HepG2 (cell line): ENCODE measurements around the gene RRAD. TPM values are rescaled to one million over a fixed set of nuclear protein-coding genes. Genes with fewer than 3 reads are reported as not detected.

ENCODE experiments used
- AHDC1 ChIP-seq: sonication (generic); formaldehyde crosslinking; IDR thresholded peaks from 2 replicates; pipeline ENCODE4 v1.5.1; 2020; ENCODE audit warnings: mild to moderate bottlenecking, missing genetic modification reagents, borderline replicate concordance
- ARID2 ChIP-seq: sonication (generic); formaldehyde crosslinking; IDR thresholded peaks from 2 replicates; pipeline ENCODE4 v1.8.1; 2022; ENCODE audit warnings: mild to moderate bottlenecking, missing genetic modification reagents, borderline replicate concordance
- ATF7 ChIP-seq, 2 experiments: fragments of 450-650 bp in 1 of 2; sonication (generic) in 1 of 2; formaldehyde crosslinking in 1 of 2; IDR thresholded peaks; 2 replicates each; pipeline versions ENCODE4 v1.4.0 to v1.6.1; 2016 to 2020; ENCODE audit warnings: antibody characterized with exemption in 1 of 2, mild to moderate bottlenecking in 1 of 2, missing genetic modification reagents in 1 of 2
- FOXJ3 ChIP-seq: sonication (generic); formaldehyde crosslinking; IDR thresholded peaks from 2 replicates; pipeline ENCODE4 v1.4.0; 2020; ENCODE audit warnings: missing genetic modification reagents, mild to moderate bottlenecking, borderline replicate concordance
- FUBP1 ChIP-seq: sonication (generic); formaldehyde crosslinking; IDR thresholded peaks from 2 replicates; pipeline ENCODE4 v1.5.1; 2020; ENCODE audit warnings: missing genetic modification reagents, mild to moderate bottlenecking, borderline replicate concordance
- HDAC6 ChIP-seq: fragments of 200-600 bp; sonication (generic); IDR thresholded peaks from 2 replicates; pipeline ENCODE4 v1.7.0; 2017; ENCODE audit warnings: mild to moderate bottlenecking, antibody characterized with exemption, low read length, low read depth
- HNRNPL ChIP-seq: fragments of 200-400 bp; formaldehyde crosslinking; IDR thresholded peaks from 2 replicates; pipeline ENCODE4 v1.6.1; 2017; ENCODE audit warnings: mild to moderate bottlenecking, low read depth, low read length
- HNRNPLL ChIP-seq: fragments of 200-400 bp; formaldehyde crosslinking; IDR thresholded peaks from 2 replicates; pipeline ENCODE4 v1.6.1; 2017; ENCODE audit warnings: mild to moderate bottlenecking, low read depth, low read length; ENCODE audit not compliant: poor library complexity, severe bottlenecking
- KDM5B ChIP-seq: sonication (generic); formaldehyde crosslinking; IDR thresholded peaks from 2 replicates; pipeline ENCODE4 v1.4.0; 2020; ENCODE audit warnings: missing genetic modification reagents, mild to moderate bottlenecking, borderline replicate concordance
- NCOA2 ChIP-seq: sonication (generic); formaldehyde crosslinking; IDR thresholded peaks from 2 replicates; pipeline ENCODE4 v1.8.0; 2022; ENCODE audit warnings: inconsistent platforms
- POLR2A ChIP-seq, 2 experiments: IDR thresholded peaks; 2 replicates each; pipeline ENCODE4 v1.6.1; 2011; ENCODE audit warnings: low read depth in 2 of 2, low read length in 2 of 2, mild to moderate bottlenecking in 1 of 2, moderate library complexity in 1 of 2; ENCODE audit not compliant: insufficient read depth in 1 of 2
- SCMH1 ChIP-seq: sonication (generic); formaldehyde crosslinking; IDR thresholded peaks from 2 replicates; pipeline ENCODE4 v1.9.0; 2021; ENCODE audit warnings: missing genetic modification reagents, mild to moderate bottlenecking, borderline replicate concordance
- THAP11 ChIP-seq: IDR thresholded peaks from 2 replicates; pipeline ENCODE4 v1.6.1; 2016; ENCODE audit warnings: missing biosample characterization, missing genetic modification reagents
- ZFP91 ChIP-seq: sonication (generic); formaldehyde crosslinking; IDR thresholded peaks from 2 replicates; pipeline ENCODE4 v1.9.0; 2022; ENCODE audit warnings: missing genetic modification reagents, mild to moderate bottlenecking, borderline replicate concordance
- ZNF275 ChIP-seq: sonication (generic); formaldehyde crosslinking; IDR thresholded peaks from 2 replicates; pipeline ENCODE4 v1.8.0; 2022; ENCODE audit warnings: missing genetic modification reagents, mild to moderate bottlenecking, inconsistent platforms, borderline replicate concordance
- ZNF432 ChIP-seq: sonication (generic); formaldehyde crosslinking; IDR thresholded peaks from 2 replicates; pipeline ENCODE4 v1.5.0; 2020; ENCODE audit warnings: missing genetic modification reagents, mild to moderate bottlenecking, borderline replicate concordance
- ZNF577 ChIP-seq: sonication (generic); formaldehyde crosslinking; IDR thresholded peaks from 2 replicates; pipeline ENCODE4 v1.4.0; 2020; ENCODE audit warnings: mild to moderate bottlenecking, low read depth, missing genetic modification reagents, borderline replicate concordance
- polyA plus RNA-seq, 8 experiments: library from polyadenylated mRNA; depleted of rRNA in 3 of 8; stranded (reverse) in 7 of 8; unstranded in 1 of 8; fragments of >200 nt; fragmentation: Illumina TruSeq in 4 of 8; extraction: Trizol in 4 of 8; gene quantifications; 2 replicates each; pipeline versions ENCODE4 v1.2.1 to v1.2.3, GENCODE V29; 2011 to 2016; ENCODE audit warnings: low read depth in 4 of 8, missing spikeins in 1 of 8, mixed read lengths in 1 of 8; ENCODE audit not compliant: insufficient read depth in 1 of 8
- total RNA-seq, 5 experiments: library from RNA; depleted of rRNA; stranded (reverse); fragments of >200 nt; fragmentation: Illumina TruSeq; extraction: Trizol; gene quantifications; 2 replicates each; pipeline ENCODE4 v1.2.3, GENCODE V29; 2016; ENCODE audit warnings: low read depth in 1 of 5

The RRAD gene
- total and polyA plus RNA-seq, 2 of the 13 experiments (the other 11 are each of a cell fraction or from before 2014, with no cell fraction given), result 0.80 to 1.1 TPM

- TF ChIP-seq ATF7 (IDR thresholded peaks at IDR 0.05), result no peak
- no peak for TF ChIP-seq ATF7 (CRISPR knock-in tag; IDR thresholded peaks at IDR 0.05)
- peak; percentile 56; the same call in 1 of the 2 replicates for TF ChIP-seq FOXJ3 (CRISPR knock-in tag)
- TF ChIP-seq THAP11 (CRISPR knock-in tag), result peak; percentile 48; the same call in 1 of the 2 replicates
- no peak for TF ChIP-seq HNRNPL
- no peak for TF ChIP-seq ZNF577 (CRISPR knock-in tag)
- no peak for TF ChIP-seq HNRNPLL
- 0 out of 2 replicates have a peak, but pooled peaks have one; percentile 1 for TF ChIP-seq ARID2 (CRISPR knock-in tag)
- 0 out of 4 replicates have a peak, but pooled peaks of 1 of the 2 experiments have one; percentile 27 for TF ChIP-seq POLR2A (IDR thresholded peaks at IDR 0.05; ENCODE audit: insufficient read depth in 1 of 2, low read depth in 2 of 2, low read length in 2 of 2)
- no peak for TF ChIP-seq KDM5B (CRISPR knock-in tag)
- peak; percentile 93 for TF ChIP-seq NCOA2
- TF ChIP-seq HDAC6, result no peak
- TF ChIP-seq AHDC1 (CRISPR knock-in tag), result peak; percentile 42; the same call in 1 of the 2 replicates
- TF ChIP-seq ZFP91 (CRISPR knock-in tag), result peak; percentile 43
- TF ChIP-seq FUBP1 (CRISPR knock-in tag), result no peak
- TF ChIP-seq ZNF275, result no peak
- TF ChIP-seq SCMH1, result no peak
- no peak for TF ChIP-seq ZNF432 (CRISPR knock-in tag)
These were observed 20.3 kb downstream of the RRAD start (continued) for GRCh38 chr16:66904846-66905632.
